HEK293 (cell line): ENCODE measurements around the gene MSTO1.

Source experiments
- ELK4 ChIP-seq: IDR thresholded peaks from 2 replicates; pipeline ENCODE4 v1.6.1; 2011; ENCODE audit warnings: mild to moderate bottlenecking, low read depth, low read length, borderline replicate concordance
- HIC1 ChIP-seq: fragments of 450-650 bp; formaldehyde crosslinking; IDR thresholded peaks from 2 replicates; pipeline ENCODE4 v1.5.1; 2016; ENCODE audit warnings: missing biosample characterization, missing genetic modification characterization
- INSM2 ChIP-seq: fragments of 450-650 bp; formaldehyde crosslinking; IDR thresholded peaks from 2 replicates; pipeline ENCODE4 v1.5.1; 2016; ENCODE audit warnings: missing biosample characterization, missing genetic modification characterization
- KLF1 ChIP-seq: fragments of 450-650 bp; formaldehyde crosslinking; IDR thresholded peaks from 2 replicates; pipeline ENCODE4 v1.5.1; 2016; ENCODE audit warnings: missing biosample characterization, missing genetic modification characterization
- KLF8 ChIP-seq: fragments of 450-650 bp; formaldehyde crosslinking; IDR thresholded peaks from 2 replicates; pipeline ENCODE4 v1.5.1; 2016; ENCODE audit warnings: missing biosample characterization, missing genetic modification characterization
- PRDM2 ChIP-seq: fragments of 450-650 bp; formaldehyde crosslinking; IDR thresholded peaks from 2 replicates; pipeline ENCODE4 v1.5.1; 2016; ENCODE audit warnings: missing biosample characterization, missing genetic modification characterization, borderline replicate concordance
- ZBTB11 ChIP-seq: fragments of 450-650 bp; formaldehyde crosslinking; conservative IDR thresholded peaks from 2 replicates; pipeline ENCODE4 v1.5.1; 2016; ENCODE audit warnings: low read depth, missing biosample characterization, missing genetic modification characterization
- ZFP37 ChIP-seq: fragments of 450-650 bp; formaldehyde crosslinking; IDR thresholded peaks from 2 replicates; pipeline ENCODE4 v1.5.1; 2016; ENCODE audit warnings: missing biosample characterization, missing genetic modification characterization
- ZNF121 ChIP-seq: fragments of 450-650 bp; formaldehyde crosslinking; IDR thresholded peaks from 2 replicates; pipeline ENCODE4 v1.5.1; 2016; ENCODE audit warnings: missing biosample characterization, missing genetic modification characterization
- ZNF133 ChIP-seq: fragments of 450-650 bp; formaldehyde crosslinking; IDR thresholded peaks from 2 replicates; pipeline ENCODE4 v1.5.1; 2016; ENCODE audit warnings: missing biosample characterization, missing genetic modification characterization
- ZNF211 ChIP-seq: fragments of 450-650 bp; formaldehyde crosslinking; IDR thresholded peaks from 2 replicates; pipeline ENCODE4 v1.5.1; 2016; ENCODE audit warnings: low read depth, missing biosample characterization, missing genetic modification characterization
- ZNF26 ChIP-seq: fragments of 450-650 bp; formaldehyde crosslinking; IDR thresholded peaks from 2 replicates; pipeline ENCODE4 v1.5.1; 2016; ENCODE audit warnings: missing biosample characterization, missing genetic modification characterization
- ZNF324 ChIP-seq: fragments of 450-650 bp; formaldehyde crosslinking; IDR thresholded peaks from 2 replicates; pipeline ENCODE4 v1.5.1; 2016; ENCODE audit warnings: missing biosample characterization, missing genetic modification characterization
- ZNF433 ChIP-seq: fragments of 450-650 bp; formaldehyde crosslinking; IDR thresholded peaks from 2 replicates; pipeline ENCODE4 v1.5.1; 2016; ENCODE audit warnings: missing biosample characterization, missing genetic modification characterization, low read depth
- ZNF548 ChIP-seq: fragments of 450-650 bp; formaldehyde crosslinking; IDR thresholded peaks from 2 replicates; pipeline ENCODE4 v1.5.1; 2016; ENCODE audit warnings: missing biosample characterization, missing genetic modification characterization
- ZNF549 ChIP-seq: fragments of 450-650 bp; IDR thresholded peaks from 2 replicates; pipeline ENCODE4 v1.5.1; 2018; ENCODE audit warnings: missing biosample characterization, missing genetic modification characterization, mild to moderate bottlenecking, inconsistent platforms, moderate library complexity
- ZNF610 ChIP-seq: fragments of 450-650 bp; formaldehyde crosslinking; IDR thresholded peaks from 2 replicates; pipeline ENCODE4 v1.5.1; 2016; ENCODE audit warnings: missing biosample characterization, missing genetic modification characterization, borderline replicate concordance
- ZNF621 ChIP-seq: fragments of 450-650 bp; formaldehyde crosslinking; IDR thresholded peaks from 2 replicates; pipeline ENCODE4 v1.5.1; 2017; ENCODE audit warnings: missing biosample characterization, missing genetic modification characterization
- ZNF76 ChIP-seq: fragments of 450-650 bp; formaldehyde crosslinking; IDR thresholded peaks from 2 replicates; pipeline ENCODE4; 2016; ENCODE audit warnings: low read depth, missing biosample characterization, missing genetic modification characterization, borderline replicate concordance
- ZSCAN30 ChIP-seq: fragments of 450-650 bp; IDR thresholded peaks from 2 replicates; pipeline ENCODE4 v1.5.1; 2018; ENCODE audit warnings: missing biosample characterization, mild to moderate bottlenecking, missing genetic modification characterization, moderate library complexity
- ZSCAN5A ChIP-seq: fragments of 450-650 bp; formaldehyde crosslinking; IDR thresholded peaks from 2 replicates; pipeline ENCODE4 v1.5.1; 2016; ENCODE audit warnings: missing biosample characterization, missing genetic modification characterization

The MSTO1 gene

GRCh38 chr1:155609515-155610256 lies at the start of gene MSTO1 (continued):
- TF ChIP-seq ZBTB11 (tag by site-specific recombination) (no peak), KLF1 (tag by site-specific recombination) (peak; percentile 50; the same call in 1 of the 2 replicates), ZNF621 (no peak), ZNF433 (no peak), ZNF121 (tag by site-specific recombination) (no peak), ZNF549 (tag by site-specific recombination) (no peak), ZSCAN30 (tag by site-specific recombination) (peak; percentile 54; the same call in 1 of the 2 replicates), HIC1 (tag by site-specific recombination) (no peak), ZNF76 (tag by site-specific recombination) (no peak), KLF8 (tag by site-specific recombination) (peak; percentile 66; the same call in 1 of the 2 replicates), ZFP37 (no peak), ZNF324 (tag by site-specific recombination) (no peak), PRDM2 (tag by site-specific recombination) (no peak), ZNF133 (no peak), ZNF610 (tag by site-specific recombination) (no peak), INSM2 (tag by site-specific recombination) (no peak), ZNF211 (tag by site-specific recombination) (no peak), ZNF26 (tag by site-specific recombination) (no peak), ZNF548 (tag by site-specific recombination) (no peak), ZSCAN5A (tag by site-specific recombination) (no peak), ELK4 (no peak)
